ENCODE results near the gene CRAMP1. TPM values are rescaled to one million over a fixed set of nuclear protein-coding genes. Genes with fewer than 3 reads are reported as not detected.

CRAMP1 gene
- total RNA-seq, 2 experiments from 2014 or later = 15.1 to 15.7 TPM

DNA sequence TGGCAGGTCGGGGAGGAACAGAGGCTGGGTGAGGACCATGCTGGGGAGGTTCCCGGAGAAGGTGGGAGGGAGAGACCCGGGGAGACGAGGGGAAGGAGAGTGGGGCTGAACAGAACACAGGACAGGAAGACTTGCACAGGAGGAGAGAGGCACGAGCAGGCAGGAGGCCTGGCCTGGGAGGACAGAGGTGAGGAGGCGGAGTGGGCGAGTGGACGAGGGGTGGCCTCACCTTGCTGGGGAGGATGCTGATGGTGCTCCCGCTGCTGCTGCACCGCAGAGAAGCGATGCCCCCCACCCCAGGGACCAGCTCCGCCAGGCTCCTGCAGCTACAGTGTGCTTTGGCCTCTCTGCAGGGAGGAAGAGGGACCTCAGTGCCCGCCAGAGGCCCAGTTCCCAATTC is 44.2 kb upstream of the CRAMP1 start:
- Mint-ChIP-seq H3K4me1 (ENCODE audit: low read depth) (no peaks in the 10 kb centered on the region), H3K9me3 (no peaks in the 10 kb centered on the region), H3K4me3 (no peak overlapping the region), H3K27ac (no peak overlapping the region), H3K27me3 (no peaks in the 10 kb centered on the region), H3K36me3 (ENCODE audit: low read depth) (no peaks in the 10 kb centered on the region)
- DNase-seq (no peak), ATAC-seq (no peak)
- ChIA-PET POLR2A (no interaction called here), CTCF (no interaction called here)
- TF ChIP-seq, protein P1, sequence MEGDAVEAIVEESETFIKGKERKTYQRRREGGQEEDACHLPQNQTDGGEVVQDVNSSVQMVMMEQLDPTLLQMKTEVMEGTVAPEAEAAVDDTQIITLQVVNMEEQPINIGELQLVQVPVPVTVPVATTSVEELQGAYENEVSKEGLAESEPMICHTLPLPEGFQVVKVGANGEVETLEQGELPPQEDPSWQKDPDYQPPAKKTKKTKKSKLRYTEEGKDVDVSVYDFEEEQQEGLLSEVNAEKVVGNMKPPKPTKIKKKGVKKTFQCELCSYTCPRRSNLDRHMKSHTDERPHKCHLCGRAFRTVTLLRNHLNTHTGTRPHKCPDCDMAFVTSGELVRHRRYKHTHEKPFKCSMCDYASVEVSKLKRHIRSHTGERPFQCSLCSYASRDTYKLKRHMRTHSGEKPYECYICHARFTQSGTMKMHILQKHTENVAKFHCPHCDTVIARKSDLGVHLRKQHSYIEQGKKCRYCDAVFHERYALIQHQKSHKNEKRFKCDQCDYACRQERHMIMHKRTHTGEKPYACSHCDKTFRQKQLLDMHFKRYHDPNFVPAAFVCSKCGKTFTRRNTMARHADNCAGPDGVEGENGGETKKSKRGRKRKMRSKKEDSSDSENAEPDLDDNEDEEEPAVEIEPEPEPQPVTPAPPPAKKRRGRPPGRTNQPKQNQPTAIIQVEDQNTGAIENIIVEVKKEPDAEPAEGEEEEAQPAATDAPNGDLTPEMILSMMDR (IDR thresholded peaks at IDR 0.05) = no peak
- intact Hi-C loops (cut with micrococcal nuclease) = no loop called here

DNA sequence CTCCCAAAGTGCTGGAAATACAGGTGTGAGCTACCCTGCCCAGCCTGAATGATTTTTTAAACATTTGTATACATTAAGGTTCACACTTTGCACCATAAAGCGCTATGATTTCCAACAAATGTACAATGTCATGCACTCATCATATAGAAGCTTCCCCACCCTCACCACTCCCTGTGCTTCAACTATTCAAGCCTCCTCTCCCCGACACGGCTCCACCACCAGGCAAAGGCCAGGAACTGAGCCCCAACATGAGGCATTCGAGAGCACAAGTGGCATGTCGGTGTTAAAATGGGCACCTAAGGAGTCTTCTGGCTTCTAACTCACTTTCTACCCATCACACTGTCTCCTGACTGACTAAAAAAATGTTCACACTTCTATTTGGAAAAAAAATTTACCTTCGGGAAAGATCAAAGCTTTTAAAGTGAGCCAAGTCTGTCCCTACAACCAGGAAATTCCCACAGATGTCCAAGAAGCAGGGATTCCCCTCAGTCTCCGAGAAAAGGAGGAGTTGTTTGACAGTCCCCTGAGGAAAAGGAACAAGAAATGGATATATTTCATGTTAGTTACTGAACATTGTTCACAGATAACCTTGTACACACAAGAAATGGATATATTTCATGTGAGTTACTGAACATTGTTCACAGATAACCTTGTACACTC is 41.0 kb upstream of the CRAMP1 start:
- DNase-seq (no peak), ATAC-seq (no peak)
- POLR2A ChIA-PET = interaction anchor here (1.0 kb wide), 1 partner anchor 13 kb away, joined by 3 read pairs; no protein-coding TSS in a partner anchor
- H3K27ac Mint-ChIP-seq = no peak overlapping the region
- no peaks in the 10 kb centered on the region for H3K9me3 Mint-ChIP-seq
- no peaks in the 10 kb centered on the region for H3K36me3 Mint-ChIP-seq (ENCODE audit: low read depth)
- TF ChIP-seq, protein P1 (IDR thresholded peaks at IDR 0.05) = no peak
- H3K4me1 Mint-ChIP-seq (ENCODE audit: low read depth) = no peaks in the 10 kb centered on the region
- no peak overlapping the region for H3K4me3 Mint-ChIP-seq
- CTCF ChIA-PET = interaction anchor here (1.1 kb wide), 1 partner anchor 12 kb away, joined by 3 read pairs; no protein-coding TSS in a partner anchor
- intact Hi-C loops (cut with micrococcal nuclease) = no loop called here
- no peaks in the 10 kb centered on the region for H3K27me3 Mint-ChIP-seq

GRCh38 chr16:1572673-1573072 is 39.5 kb upstream of the CRAMP1 start:
- POLR2A ChIA-PET = interaction anchor here (1.5 kb wide), 1 partner anchor 15 kb away, joined by 3 read pairs; no protein-coding TSS in a partner anchor
- DNase-seq (no peak), ATAC-seq (no peak)
- no peaks in the 10 kb centered on the region for H3K9me3 Mint-ChIP-seq
- CTCF ChIA-PET = interaction anchor here (1.3 kb wide), 1 partner anchor 129 kb away, joined by 3 read pairs; the partner anchor contains the start of gene CCDC154
- no peaks in the 10 kb centered on the region for H3K4me1 Mint-ChIP-seq (ENCODE audit: low read depth)
- no peak overlapping the region for H3K27ac Mint-ChIP-seq
- no peak overlapping the region for H3K4me3 Mint-ChIP-seq
- no peaks in the 10 kb centered on the region for H3K36me3 Mint-ChIP-seq (ENCODE audit: low read depth)
- intact Hi-C loops (cut with micrococcal nuclease) = no loop called here
- H3K27me3 Mint-ChIP-seq = no peaks in the 10 kb centered on the region
- TF ChIP-seq, protein P1 (IDR thresholded peaks at IDR 0.05) = no peak

DNA sequence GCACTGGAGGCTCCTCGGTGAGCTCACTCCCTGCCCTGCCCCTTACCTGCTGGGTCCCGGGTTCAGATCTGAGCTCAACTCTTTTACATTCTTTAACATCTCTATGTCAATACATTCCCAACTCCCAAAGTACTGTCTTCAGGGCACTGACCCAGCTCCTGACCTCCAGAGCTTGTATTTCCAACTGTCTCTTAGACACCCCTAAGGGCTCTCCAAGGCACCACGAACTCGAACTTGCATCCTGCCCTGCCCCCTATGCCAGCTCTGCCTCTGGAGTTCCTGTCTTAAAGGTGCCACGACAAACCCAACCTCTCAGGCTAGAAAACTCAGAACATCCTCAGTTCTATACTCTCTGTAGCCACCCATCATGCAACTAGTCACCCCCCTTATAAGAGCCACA is 38.9 kb upstream of the CRAMP1 start:
- DNase-seq = no peak
- TF ChIP-seq, protein P1 (IDR thresholded peaks at IDR 0.05) = no peak
- ChIA-PET CTCF (interaction anchor here (0.6 kb wide), 1 partner anchor 209 kb away, joined by 3 read pairs; no protein-coding TSS in a partner anchor), POLR2A (interaction anchor here (1.5 kb wide), 1 partner anchor 16 kb away, joined by 3 read pairs; no protein-coding TSS in a partner anchor)
- Mint-ChIP-seq H3K9me3 (no peaks in the 10 kb centered on the region), H3K27ac (no peak overlapping the region), H3K27me3 (no peaks in the 10 kb centered on the region), H3K36me3 (ENCODE audit: low read depth) (no peaks in the 10 kb centered on the region), H3K4me3 (no peak overlapping the region), H3K4me1 (ENCODE audit: low read depth) (no peaks in the 10 kb centered on the region)
- ATAC-seq = no peak
- intact Hi-C loops (cut with micrococcal nuclease) = no loop called here

DNA sequence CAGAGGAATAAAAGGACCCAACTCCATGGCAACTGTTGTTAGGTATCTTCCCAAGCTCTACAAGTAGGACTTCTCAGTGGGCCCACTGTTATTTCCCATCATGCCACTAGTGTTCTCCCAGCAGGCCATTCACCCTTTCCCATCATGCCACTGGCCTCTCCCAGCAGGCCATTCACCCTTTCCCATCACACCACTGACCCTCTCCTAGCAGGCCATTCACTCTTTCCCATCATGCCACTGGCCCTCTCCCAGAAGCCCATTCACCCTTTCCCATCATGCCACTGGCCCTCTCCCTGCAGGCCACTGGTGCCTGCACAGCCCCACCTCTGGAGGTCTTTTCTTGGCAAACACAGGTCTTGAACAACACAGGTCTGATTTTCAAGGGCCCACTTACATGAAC is 36.6 kb upstream of the CRAMP1 start:
- TF ChIP-seq, protein P1 (IDR thresholded peaks at IDR 0.05) = no peak
- DNase-seq (no peak), ATAC-seq (no peak)
- H3K27ac Mint-ChIP-seq = no peak overlapping the region
- no peaks in the 10 kb centered on the region for H3K27me3 Mint-ChIP-seq
- H3K4me1 Mint-ChIP-seq (ENCODE audit: low read depth) = no peaks in the 10 kb centered on the region
- intact Hi-C loops (cut with micrococcal nuclease) = no loop called here
- ChIA-PET CTCF (no interaction called here), POLR2A (no interaction called here)
- no peaks in the 10 kb centered on the region for H3K9me3 Mint-ChIP-seq
- H3K4me3 Mint-ChIP-seq = no peak overlapping the region
- H3K36me3 Mint-ChIP-seq (ENCODE audit: low read depth) = no peaks in the 10 kb centered on the region
